ENCODE measurements around the gene CBX8. TPM values are rescaled to one million over a fixed set of nuclear protein-coding genes. Genes with fewer than 3 reads are reported as not detected.
A peak's percentile ranks its signal among the peaks of the same experiment; 100 is the strongest.

Gene CBX8
- total RNA-seq, 2 donors from 2014 or later: 0.71 to 7.4 TPM

GRCh38 chr17:79810130-79811010 lies 13.5 kb upstream of the CBX8 start:
- Histone ChIP-seq H3K36me3 (no peaks in the 10 kb centered on the region), H3K27ac (no peak overlapping the region), H3K4me1 (ENCODE audit: control insufficient read depth in 1 of 2, low read depth in 2 of 2) (peaks cover 17 to 33% of the 10 kb centered on the region in 2 donors), H3K9me3 (no peaks in the 10 kb centered on the region), H3K27me3 (replicated peaks; ENCODE audit: insufficient read depth) (peaks cover 50% of the 10 kb centered on the region), H3K4me3 (peak overlapping the region; percentile 55)
- ATAC-seq (ENCODE audit: insufficient number of reproducible peaks, low FRiP score, low read depth): no peak
- no peak for DNase-seq (ENCODE audit: low spot score)
- TF ChIP-seq CTCF (IDR thresholded peaks at IDR 0.05): no peak

GRCh38 chr17:79809530-79810129 lies 12.8 kb upstream of the CBX8 start:
- Histone ChIP-seq H3K27me3 (replicated peaks; ENCODE audit: insufficient read depth) (peaks cover 57% of the 10 kb centered on the region), H3K36me3 (no peaks in the 10 kb centered on the region), H3K4me3 (peak overlapping the region; percentile 55), H3K4me1 (ENCODE audit: control insufficient read depth in 1 of 2, low read depth in 2 of 2) (peaks cover 10 to 25% of the 10 kb centered on the region in 2 donors), H3K9me3 (no peaks in the 10 kb centered on the region), H3K27ac (no peak overlapping the region)
- ATAC-seq (ENCODE audit: insufficient number of reproducible peaks, low FRiP score, low read depth): no peak
- no peak for TF ChIP-seq CTCF (IDR thresholded peaks at IDR 0.05)
- DNase-seq (ENCODE audit: low spot score): no peak

GRCh38 chr17:79808763-79809529 lies 12.1 kb upstream of the CBX8 start:
- H3K9me3 ChIP-seq: no peaks in the 10 kb centered on the region
- H3K4me1 ChIP-seq (ENCODE audit: control insufficient read depth in 1 of 2, low read depth in 2 of 2): peaks cover 9 to 22% of the 10 kb centered on the region in 2 donors
- no peak overlapping the region for H3K27ac ChIP-seq
- no peaks in the 10 kb centered on the region for H3K36me3 ChIP-seq
- ATAC-seq (ENCODE audit: insufficient number of reproducible peaks, low FRiP score, low read depth): no peak
- peaks cover 59% of the 10 kb centered on the region for H3K27me3 ChIP-seq (replicated peaks; ENCODE audit: insufficient read depth)
- no peak overlapping the region for H3K4me3 ChIP-seq
- TF ChIP-seq CTCF (IDR thresholded peaks at IDR 0.05): no peak
- no peak for DNase-seq (ENCODE audit: low spot score)

GRCh38 chr17:79806863-79807720 lies 10.2 kb upstream of the CBX8 start:
- no peak for ATAC-seq (ENCODE audit: insufficient number of reproducible peaks, low FRiP score, low read depth)
- Histone ChIP-seq H3K36me3 (no peaks in the 10 kb centered on the region), H3K4me3 (no peak overlapping the region), H3K4me1 (ENCODE audit: control insufficient read depth in 1 of 2, low read depth in 2 of 2) (peaks cover 3 to 19% of the 10 kb centered on the region in 2 donors), H3K27me3 (replicated peaks; ENCODE audit: insufficient read depth) (peaks cover 68% of the 10 kb centered on the region), H3K27ac (no peak overlapping the region), H3K9me3 (no peaks in the 10 kb centered on the region)
- no peak for TF ChIP-seq CTCF (IDR thresholded peaks at IDR 0.05)
- DNase-seq (ENCODE audit: low spot score): no peak

All from thoracic aorta (tissue), 2 donors.